ENCODE measurements around the gene SLC9A9.

Gene SLC9A9

DNA sequence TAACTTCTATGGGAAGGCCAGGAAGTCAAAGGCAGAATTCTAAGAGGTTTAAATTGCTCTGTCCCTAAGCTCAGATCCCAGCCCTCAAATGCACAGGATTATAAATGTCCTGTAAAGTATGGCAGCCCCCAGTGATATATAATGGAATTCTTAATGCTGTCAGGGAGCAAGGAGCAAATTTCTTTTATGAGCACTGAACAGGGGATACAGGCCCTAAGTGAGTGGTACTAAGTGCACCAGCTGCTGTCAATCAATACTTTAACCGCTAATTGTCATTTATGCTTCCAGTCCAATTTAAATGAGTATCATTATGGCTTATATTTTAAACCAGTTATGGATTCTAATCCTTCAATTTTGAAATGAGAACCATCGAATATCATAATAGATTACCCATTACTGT, 4.7 kb downstream of the SLC9A9 start:
- no peak for DNase-seq (ENCODE audit: low read depth)

DNA sequence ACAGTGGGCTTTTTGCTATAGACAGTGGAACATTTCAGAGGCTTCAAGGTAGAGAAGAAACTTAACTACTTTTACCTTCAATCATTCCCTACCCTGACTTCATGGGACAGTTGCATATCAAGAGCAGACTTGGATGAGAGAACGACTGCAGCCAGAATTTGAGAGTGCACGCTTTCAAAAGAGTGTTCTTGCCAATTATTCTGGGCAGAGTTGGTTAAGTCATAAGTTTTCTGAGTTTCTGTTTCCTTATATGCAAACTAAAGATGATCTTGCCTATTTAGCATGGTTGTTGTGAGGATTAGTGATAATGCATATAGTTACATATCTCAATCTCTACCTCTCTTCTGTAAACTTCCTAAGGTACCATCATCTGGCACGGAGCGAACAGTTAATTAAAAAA, 7.6 kb downstream of the SLC9A9 start:
- no peak for DNase-seq (ENCODE audit: low read depth)

DNA sequence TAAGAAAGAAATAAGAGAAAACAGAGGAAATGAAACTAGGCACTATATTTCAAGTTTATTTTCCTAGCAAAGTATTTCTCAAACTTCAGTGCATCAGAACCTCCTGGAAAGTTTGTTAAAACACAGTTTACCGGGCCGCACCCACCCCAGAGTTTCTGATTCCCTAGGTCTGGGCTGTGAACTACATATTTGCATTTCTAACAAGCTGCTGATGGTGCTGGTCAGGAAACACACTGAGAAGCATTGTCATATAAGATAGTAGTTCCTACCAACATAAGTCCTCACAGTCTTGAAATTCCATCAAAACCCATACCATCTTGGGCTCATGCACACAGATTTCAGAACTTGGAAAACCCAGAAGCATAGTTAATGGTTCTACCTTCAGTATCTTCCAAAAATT, 8.3 kb downstream of the SLC9A9 start:
- DNase-seq (ENCODE audit: low read depth): no peak

GRCh38 chr3:143837076-143837475, 11.2 kb downstream of the SLC9A9 start:
- DNase-seq (ENCODE audit: low read depth): no peak

DNA sequence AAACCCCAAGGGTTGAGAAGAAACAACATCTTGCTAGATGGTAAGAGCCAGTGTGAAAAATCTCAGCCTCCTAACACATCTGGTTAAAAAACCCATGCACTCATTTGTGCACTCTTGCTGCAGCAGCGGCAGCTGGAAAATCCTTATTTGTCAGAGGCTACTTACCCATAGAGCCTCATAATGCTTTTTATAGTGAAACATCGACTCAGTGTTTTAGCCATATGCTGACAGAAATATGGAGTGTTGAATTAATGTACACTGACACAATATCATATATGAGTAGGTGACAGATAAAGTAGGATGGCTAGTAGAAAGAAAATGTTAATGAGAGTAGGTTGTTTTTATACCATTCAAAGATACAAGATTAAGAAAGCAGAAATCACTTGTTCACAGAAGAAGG, 13.0 kb downstream of the SLC9A9 start:
- DNase-seq (ENCODE audit: low read depth): no peak

GRCh38 chr3:143832433-143832832, 15.8 kb downstream of the SLC9A9 start:
- DNase-seq (ENCODE audit: low read depth): no peak

GRCh38 chr3:143831994-143832393, 16.3 kb downstream of the SLC9A9 start:
- DNase-seq (ENCODE audit: low read depth): no peak

DNA sequence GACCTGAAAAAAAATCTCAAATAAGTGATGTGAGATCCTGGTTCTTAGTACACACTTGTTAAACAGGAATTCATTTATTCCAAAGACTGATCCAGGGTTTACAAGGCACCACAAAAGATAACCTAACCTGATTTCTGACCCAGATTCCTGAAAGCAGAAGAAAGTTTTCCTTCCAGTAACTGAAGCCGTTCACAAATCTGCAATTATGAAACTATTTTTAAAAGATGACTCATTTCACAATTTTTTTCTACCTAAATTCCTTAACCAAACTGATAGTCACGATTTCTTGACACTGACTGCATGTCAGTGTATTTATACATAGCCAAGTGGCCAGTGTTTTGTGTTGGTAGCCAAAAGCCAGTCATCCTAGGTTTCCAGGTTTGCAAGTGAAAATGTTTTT, 17.1 kb downstream of the SLC9A9 start:
- no peak for DNase-seq (ENCODE audit: low read depth)

DNA sequence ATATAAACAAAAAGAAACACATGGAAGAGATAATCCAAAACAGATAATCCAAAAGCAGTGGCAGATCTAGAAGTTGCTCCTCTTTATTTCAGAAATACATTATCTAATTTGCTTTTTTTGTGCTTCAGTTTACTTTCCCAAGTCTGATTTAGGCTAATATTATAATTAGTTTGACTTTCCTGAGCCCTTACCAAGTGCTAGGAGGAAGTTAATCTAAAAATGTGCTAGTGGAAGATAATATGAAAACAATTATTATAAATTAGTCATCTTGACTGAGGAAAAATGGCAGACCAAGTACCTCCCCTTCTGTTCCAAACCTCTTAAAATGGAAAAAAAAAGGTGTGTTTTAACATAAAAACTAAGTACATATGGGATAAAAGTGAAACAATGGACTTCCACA, 17.5 kb downstream of the SLC9A9 start:
- DNase-seq (ENCODE audit: low read depth): no peak

DNA sequence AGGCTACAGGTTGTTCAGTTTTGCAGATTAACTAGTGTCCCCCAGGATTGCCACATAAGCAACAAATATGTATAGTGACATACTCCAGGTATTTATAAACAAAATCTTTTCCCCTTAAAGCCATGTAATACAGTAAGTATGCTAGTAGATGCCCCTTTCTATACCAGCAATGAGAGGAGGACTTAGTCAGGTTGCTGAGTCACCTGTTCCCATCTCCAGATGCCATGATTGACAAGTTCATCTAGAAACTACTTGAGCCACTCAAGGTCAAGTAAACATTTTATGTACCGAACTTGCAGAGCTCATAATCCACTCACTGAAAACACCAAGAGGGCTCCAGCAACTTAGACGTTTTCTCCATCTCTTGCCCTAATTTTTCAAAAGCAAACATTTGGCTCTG, 18.2 kb downstream of the SLC9A9 start:
- DNase-seq (ENCODE audit: low read depth): no peak

DNA sequence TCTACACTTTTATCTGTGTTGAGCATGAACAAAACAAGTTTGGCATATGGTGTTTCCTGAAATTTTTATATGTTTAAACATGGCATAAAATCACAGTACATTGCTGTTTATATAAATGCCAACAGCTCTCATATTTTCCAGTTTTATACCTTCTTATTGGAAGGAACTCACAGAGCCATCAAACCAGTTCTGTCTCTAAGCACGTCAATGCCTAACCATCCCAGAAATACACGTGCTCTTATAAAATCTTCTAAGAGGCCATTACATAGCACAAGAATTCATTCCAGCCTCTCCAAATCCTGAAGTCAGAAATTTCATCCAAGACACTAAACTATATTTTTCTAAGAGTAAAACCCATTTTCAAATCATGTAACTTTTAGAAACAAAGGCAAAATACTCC, 20.8 kb downstream of the SLC9A9 start:
- DNase-seq (ENCODE audit: low read depth): no peak

GRCh38 chr3:143826296-143826695, 22.0 kb downstream of the SLC9A9 start:
- DNase-seq (ENCODE audit: low read depth): no peak

DNA sequence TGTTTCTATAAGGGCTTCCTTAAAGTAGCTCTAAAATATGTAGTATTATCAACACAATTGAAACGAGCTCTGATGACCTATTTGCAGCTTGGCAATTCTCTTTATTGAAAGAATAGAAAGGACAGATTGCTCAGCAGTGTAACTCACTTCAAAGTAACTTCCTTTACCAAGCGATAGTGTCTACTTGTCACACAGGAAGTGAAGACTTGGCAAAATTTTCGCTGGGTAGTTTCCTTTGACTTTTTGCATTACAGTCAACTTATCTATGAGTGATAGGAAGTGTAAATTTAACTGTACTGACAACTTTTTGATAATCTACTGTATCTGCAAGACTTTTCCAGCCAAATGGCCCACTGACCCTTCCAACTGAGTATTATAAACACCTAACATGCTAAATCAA, 22.8 kb downstream of the SLC9A9 start:
- no peak for DNase-seq (ENCODE audit: low read depth)

DNA sequence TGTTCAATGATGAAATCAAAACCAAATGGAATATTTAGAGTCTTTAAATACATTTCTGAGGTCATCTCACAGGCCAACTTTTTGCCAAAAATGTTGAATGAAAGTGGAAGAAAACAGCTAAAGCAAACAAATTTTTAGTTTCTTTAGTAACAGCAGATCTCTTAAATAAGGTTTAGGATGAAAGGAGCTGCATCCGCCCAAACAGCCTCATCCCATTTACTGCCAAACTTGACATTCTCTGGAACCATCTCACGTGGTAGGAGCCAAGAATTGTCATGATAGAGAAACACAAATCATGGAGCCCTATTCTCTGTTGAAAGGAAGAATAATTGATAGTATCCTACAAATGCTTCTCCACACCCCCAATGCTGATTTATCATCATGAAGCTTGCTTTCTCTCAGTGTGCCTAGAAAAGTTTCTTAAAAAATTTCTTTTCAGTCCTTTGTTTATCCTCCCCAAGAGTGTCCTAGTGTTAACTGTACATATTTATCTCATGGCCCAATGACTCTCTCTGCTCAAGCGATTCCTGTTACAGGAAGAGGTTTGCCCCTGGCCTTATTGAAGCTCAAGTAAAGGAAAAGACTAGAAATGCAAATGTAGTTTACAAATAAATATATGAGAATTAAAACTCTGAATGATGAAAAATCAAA, 23.4 kb downstream of the SLC9A9 start:
- DNase-seq (ENCODE audit: low read depth): no peak

DNA sequence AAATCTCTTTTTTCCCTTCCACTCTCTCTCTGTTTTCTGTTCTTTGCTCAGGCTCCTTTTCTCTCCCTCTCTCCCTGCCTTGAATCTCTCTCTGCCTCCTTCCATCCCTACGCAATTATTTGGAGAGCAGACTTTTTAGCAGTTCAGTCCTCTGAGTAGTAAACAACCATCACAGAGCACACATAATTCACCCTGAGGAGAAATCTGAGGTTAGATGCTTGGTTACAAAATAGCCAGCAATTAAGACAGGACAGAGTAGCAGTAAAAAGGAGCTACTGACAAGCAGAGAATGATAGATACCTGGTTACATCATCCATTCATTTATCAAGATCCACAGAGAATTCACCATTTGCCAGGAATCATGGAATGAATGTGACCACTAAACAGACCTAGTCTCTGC, 25.5 kb downstream of the SLC9A9 start:
- no peak for DNase-seq (ENCODE audit: low read depth)

DNA sequence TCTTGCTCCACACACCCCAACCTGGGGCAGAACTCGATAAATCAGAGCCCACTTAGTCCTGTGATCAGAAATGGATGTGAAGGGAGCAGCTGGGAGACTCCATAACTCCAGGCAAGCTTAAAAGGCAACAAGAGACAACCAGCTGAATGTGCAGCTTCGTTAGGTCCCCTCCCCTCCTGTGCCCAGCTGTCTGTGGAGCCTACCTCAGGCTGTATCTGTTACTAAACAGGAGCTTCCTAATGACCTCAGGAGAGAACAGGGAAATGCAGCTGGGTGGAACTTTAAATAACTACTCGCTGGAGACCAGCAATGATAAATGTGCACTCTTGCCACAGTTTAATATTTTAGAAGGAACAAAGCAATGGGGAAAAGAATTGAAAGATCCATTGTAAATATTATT, 25.9 kb downstream of the SLC9A9 start:
- no peak for DNase-seq (ENCODE audit: low read depth)

DNA sequence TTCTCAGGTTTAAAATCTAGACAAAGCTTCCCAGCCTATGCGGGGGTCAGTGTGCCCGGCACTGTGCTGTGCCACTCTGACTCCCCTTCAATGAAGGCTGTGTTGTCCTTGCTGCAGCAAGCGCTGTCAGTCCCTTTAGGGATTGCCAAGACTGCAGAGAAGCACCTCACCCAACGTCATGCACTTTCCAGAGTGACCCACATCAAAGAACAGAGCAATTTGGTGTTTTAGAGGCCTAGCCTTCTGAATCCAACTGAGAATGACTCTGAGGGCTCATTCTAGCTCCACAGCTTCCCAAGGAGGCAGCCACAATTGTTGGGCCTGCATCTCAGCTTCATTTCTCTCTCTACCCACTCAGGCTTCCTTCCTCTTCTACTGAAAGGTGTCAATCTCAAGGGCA, 26.4 kb downstream of the SLC9A9 start:
- no peak for DNase-seq (ENCODE audit: low read depth)

DNA sequence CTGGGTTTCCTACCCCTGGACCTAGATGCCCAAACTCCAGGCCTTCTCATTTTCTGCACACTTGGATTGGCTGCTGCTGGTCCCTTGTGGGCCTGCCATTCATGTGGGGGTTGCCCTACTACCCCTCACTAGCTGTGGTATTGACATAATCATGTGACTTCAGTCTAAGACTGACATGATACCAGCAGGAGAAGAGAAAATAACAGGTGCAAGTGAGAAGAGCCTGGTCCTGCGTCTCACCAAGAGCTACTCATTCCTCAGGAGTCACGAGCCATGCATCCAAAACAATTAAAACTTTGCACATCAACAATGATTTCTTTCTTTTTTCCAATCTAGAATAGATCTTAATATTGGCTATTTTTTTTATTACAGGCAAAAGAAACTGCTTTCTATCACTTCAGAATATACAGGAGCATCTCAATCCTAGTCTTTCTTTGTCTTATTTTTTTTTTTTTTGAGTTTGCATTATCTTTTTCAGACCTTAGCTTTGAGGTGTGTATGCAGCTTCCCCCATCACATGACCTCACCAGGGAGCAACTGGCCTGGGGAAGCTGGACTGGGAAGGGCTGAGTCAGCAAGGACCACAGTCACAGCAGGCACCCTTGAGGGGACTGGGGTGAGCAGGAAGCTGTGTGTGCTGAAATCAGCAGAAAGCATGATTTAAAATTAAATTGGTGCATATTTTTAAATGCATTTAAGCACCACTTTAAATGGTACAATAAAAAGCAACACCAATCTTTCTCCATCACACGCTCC, 27.6 kb downstream of the SLC9A9 start:
- no peak for DNase-seq (ENCODE audit: low read depth)

DNA sequence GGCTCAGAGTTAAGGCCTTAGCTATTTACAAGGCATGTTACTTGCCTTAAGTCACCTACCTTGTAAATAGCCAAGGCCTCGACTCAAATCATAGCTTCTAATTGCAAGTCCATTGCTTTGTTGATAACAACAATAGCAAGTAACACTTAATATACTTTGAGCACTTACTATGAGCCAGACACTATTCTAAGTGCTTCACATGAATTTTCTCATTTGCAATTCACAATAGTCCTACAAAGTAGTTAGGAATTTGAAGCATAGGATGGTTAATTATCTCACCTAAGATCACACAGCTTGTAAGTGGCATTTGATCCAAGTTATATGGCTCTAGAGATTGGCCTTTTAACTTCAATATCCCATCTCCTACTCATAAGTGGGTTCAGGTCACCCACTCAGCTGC, 28.4 kb downstream of the SLC9A9 start:
- no peak for DNase-seq (ENCODE audit: low read depth)

DNA sequence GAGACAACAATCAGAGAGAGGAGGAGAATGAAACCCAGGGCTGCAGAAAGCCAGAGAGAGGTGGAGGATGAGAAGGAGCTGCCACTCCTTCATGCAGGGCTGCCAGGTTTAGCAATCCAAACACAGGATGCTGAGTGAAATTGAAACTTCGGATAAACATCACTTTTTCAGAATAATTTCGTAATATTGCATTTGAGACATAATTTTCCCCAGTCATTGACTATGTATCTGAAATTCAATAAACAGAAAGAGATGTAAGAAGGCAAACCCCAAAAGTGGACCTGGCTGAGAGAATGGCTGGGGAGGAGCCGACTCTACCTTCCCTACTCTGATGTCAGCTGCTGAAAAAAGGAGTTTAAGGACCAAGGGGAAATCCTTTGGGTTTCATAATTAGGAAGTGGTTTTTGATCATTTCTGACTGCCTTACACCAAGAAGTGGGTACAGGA, 33.8 kb downstream of the SLC9A9 start:
- no peak for DNase-seq (ENCODE audit: low read depth)

DNA sequence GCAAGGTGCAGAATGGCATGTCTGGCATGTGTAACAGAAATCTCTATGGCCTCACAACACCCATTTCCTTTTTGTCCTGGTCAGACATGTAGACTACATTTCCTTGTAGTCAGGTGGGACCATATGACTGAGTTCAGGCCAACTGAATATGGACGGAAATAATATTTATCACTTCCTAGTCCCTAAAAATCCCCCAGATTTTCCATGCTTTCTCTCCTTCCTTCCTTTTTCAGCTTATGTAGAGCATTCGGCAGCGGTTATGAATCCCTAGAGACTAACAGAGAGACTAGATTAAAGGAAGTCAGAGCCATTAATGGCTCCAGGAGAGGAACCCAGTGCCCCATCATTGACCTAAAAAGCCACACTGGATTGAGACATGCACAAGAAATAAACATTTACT, 35.8 kb downstream of the SLC9A9 start:
- DNase-seq (ENCODE audit: low read depth): no peak

- DNase-seq (ENCODE audit: low read depth): no peak
These were observed 36.7 kb downstream of the SLC9A9 start for GRCh38 chr3:143811602-143812001.

GRCh38 chr3:143810953-143811265, 37.4 kb downstream of the SLC9A9 start:
- no peak for DNase-seq (ENCODE audit: low read depth)
